ENCODE measurements around the gene TLE4.

GRCh38 chr9:79609468-79610018 lies 37.8 kb downstream of the TLE4 start:
- TF ChIP-seq CTCF (IDR thresholded peaks at IDR 0.05), result no peak
- no peak for TF ChIP-seq MAX (IDR thresholded peaks at IDR 0.05)
- no peak for TF ChIP-seq KDM1A (IDR thresholded peaks at IDR 0.05; ENCODE audit: low read depth)
- TF ChIP-seq FOSL2 (IDR thresholded peaks at IDR 0.05), result no peak
- no peak for TF ChIP-seq FOSL2 (CRISPR knock-in tag; IDR thresholded peaks at IDR 0.05)

Measured in A549 (cell line).